GM12872 (cell line): Measurements from ENCODE around the gene VPS37B.

Source experiments
- CTCF ChIP-seq: IDR thresholded peaks from 3 replicates; pipeline ENCODE4 v1.5.1; 2011; ENCODE audit warnings: low read depth, mild to moderate bottlenecking, low read length, moderate library complexity; ENCODE audit not compliant: insufficient read depth

Gene VPS37B

GRCh38 chr12:122920687-122921086 is 24.8 kb upstream of the VPS37B start:
- no peak for TF ChIP-seq CTCF

GRCh38 chr12:122918827-122919226 is 22.9 kb upstream of the VPS37B start:
- no peak for TF ChIP-seq CTCF

GRCh38 chr12:122917507-122918121 is 21.7 kb upstream of the VPS37B start:
- TF ChIP-seq CTCF: no peak

- TF ChIP-seq CTCF: no peak
Observed at GRCh38 chr12:122909442-122910288, 13.7 kb upstream of the VPS37B start.

GRCh38 chr12:122908915-122909314 is 13.0 kb upstream of the VPS37B start:
- no peak for TF ChIP-seq CTCF

- no peak for TF ChIP-seq CTCF
Observed at GRCh38 chr12:122903693-122904034, 7.7 kb upstream of the VPS37B start.

- TF ChIP-seq CTCF: no peak
Observed at GRCh38 chr12:122902854-122903692, 7.1 kb upstream of the VPS37B start.
